Activated T-cell treated with anti-CD3 and anti-CD28 coated beads, Interleukin-2, amount 50 U/mL, for 72 hours (primary cell): Measurements from ENCODE around the gene EPHA4. TPM values are rescaled to one million over a fixed set of nuclear protein-coding genes. Genes with fewer than 3 reads are reported as not detected.

Source experiments
- ATAC-seq, 2 donors: fragments of 150-1000 bp; cut with Tn5 transposase; replicated peaks in 1 of 2; 2 replicates each; pipeline ENCODE4 v1.10.0; 2021; ENCODE audit warnings: moderate library complexity in 2 of 2, mild to moderate bottlenecking in 1 of 2
- DNase-seq, 2 donors: peaks; one replicate each; pipeline ENCODE4 v3.0.0; 2021 to 2022; ENCODE audit warnings: mixed read lengths in 1 of 2
- H3K27ac Mint-ChIP-seq: one replicate; pipeline ENCODE4 v1.8.0; 2022; ENCODE audit warnings: mild to moderate bottlenecking, moderate library complexity, mixed read lengths
- H3K27me3 Mint-ChIP-seq: one replicate; pipeline ENCODE4 v1.8.0; 2022; ENCODE audit warnings: low read depth, mixed read lengths
- H3K36me3 Mint-ChIP-seq, 2 donors: one replicate each; pipeline ENCODE4 v1.8.0; 2022; ENCODE audit warnings: mixed read lengths in 2 of 2, mild to moderate bottlenecking in 1 of 2; ENCODE audit not compliant: insufficient read depth in 2 of 2
- H3K4me1 Mint-ChIP-seq: one replicate; pipeline ENCODE4 v1.8.0; 2022; ENCODE audit warnings: low read depth, mixed read lengths
- H3K4me3 Mint-ChIP-seq, 2 donors: one replicate each; pipeline ENCODE4 v1.8.0; 2022; ENCODE audit warnings: mild to moderate bottlenecking in 2 of 2, mixed read lengths in 2 of 2, moderate library complexity in 2 of 2
- H3K9me3 Mint-ChIP-seq, 2 donors: one replicate each; pipeline ENCODE4 v1.8.0; 2022; ENCODE audit warnings: mixed read lengths in 2 of 2
- total RNA-seq, 2 donors: library from RNA; stranded (reverse); gene quantifications; one replicate each; pipeline ENCODE4 v1.2.3, GENCODE V29; 2022

EPHA4 gene
- total RNA-seq, 2 donors from 2014 or later: 3.4 to 6.6 TPM

- no peak overlapping the region for H3K27ac Mint-ChIP-seq
- no peak overlapping the region for H3K4me3 Mint-ChIP-seq
- H3K36me3 Mint-ChIP-seq: no peaks in the 10 kb centered on the region
- H3K27me3 Mint-ChIP-seq: no peaks in the 10 kb centered on the region
- no peaks in the 10 kb centered on the region for H3K4me1 Mint-ChIP-seq
- no peaks in the 10 kb centered on the region for H3K9me3 Mint-ChIP-seq
- DNase-seq: no peak
- no peak for ATAC-seq
These were observed 145.2 kb downstream of the EPHA4 start for GRCh38 chr2:221426929-221427328.

- Mint-ChIP-seq H3K27ac (no peak overlapping the region), H3K9me3 (no peaks in the 10 kb centered on the region), H3K36me3 (no peaks in the 10 kb centered on the region)
These were observed 146.2 kb downstream of the EPHA4 start for GRCh38 chr2:221425891-221426290.

GRCh38 chr2:221425353-221425752, 146.8 kb downstream of the EPHA4 start:
- Mint-ChIP-seq H3K4me3 (no peak overlapping the region), H3K27me3 (no peaks in the 10 kb centered on the region), H3K4me1 (peaks cover 7% of the 10 kb centered on the region), H3K9me3 (no peaks in the 10 kb centered on the region), H3K36me3 (no peaks in the 10 kb centered on the region), H3K27ac (no peak overlapping the region)
- no peak for DNase-seq
- ATAC-seq: no peak

More at GRCh38 chr2:221425891-221426290, 146.2 kb downstream of the EPHA4 start:
- no peak overlapping the region for H3K4me3 Mint-ChIP-seq
- H3K27me3 Mint-ChIP-seq: no peaks in the 10 kb centered on the region
- ATAC-seq: no peak
- peaks cover 2% of the 10 kb centered on the region for H3K4me1 Mint-ChIP-seq
- no peak for DNase-seq

GRCh38 chr2:221423210-221423804, 148.8 kb downstream of the EPHA4 start:
- no peaks in the 10 kb centered on the region for H3K9me3 Mint-ChIP-seq
- no peak overlapping the region for H3K4me3 Mint-ChIP-seq
- H3K4me1 Mint-ChIP-seq: peaks cover 16% of the 10 kb centered on the region
- H3K27ac Mint-ChIP-seq: no peak overlapping the region
- no peaks in the 10 kb centered on the region for H3K27me3 Mint-ChIP-seq
- ATAC-seq (no peak), DNase-seq (no peak)
- H3K36me3 Mint-ChIP-seq: no peaks in the 10 kb centered on the region

GRCh38 chr2:221422516-221423209, 149.4 kb downstream of the EPHA4 start:
- H3K4me1 Mint-ChIP-seq: peaks cover 16% of the 10 kb centered on the region
- ATAC-seq: no peak
- H3K9me3 Mint-ChIP-seq: no peaks in the 10 kb centered on the region
- DNase-seq: no peak
- H3K27ac Mint-ChIP-seq: no peak overlapping the region
- no peaks in the 10 kb centered on the region for H3K27me3 Mint-ChIP-seq
- H3K4me3 Mint-ChIP-seq: no peak overlapping the region
- no peaks in the 10 kb centered on the region for H3K36me3 Mint-ChIP-seq

- Mint-ChIP-seq H3K27ac (peak overlapping the region; percentile 92), H3K36me3 (no peaks in the 10 kb centered on the region), H3K27me3 (no peaks in the 10 kb centered on the region), H3K9me3 (no peaks in the 10 kb centered on the region), H3K4me1 (peaks cover 16% of the 10 kb centered on the region), H3K4me3 (peak overlapping the region; percentile 45 to 79)
- DNase-seq (no peak), ATAC-seq (no peak)
These were observed 151.9 kb downstream of the EPHA4 start for GRCh38 chr2:221420245-221420644.

GRCh38 chr2:221415789-221416188, 156.3 kb downstream of the EPHA4 start:
- H3K9me3 Mint-ChIP-seq: no peaks in the 10 kb centered on the region
- ATAC-seq (no peak), DNase-seq (no peak)
- H3K27me3 Mint-ChIP-seq: no peaks in the 10 kb centered on the region
- H3K36me3 Mint-ChIP-seq: no peaks in the 10 kb centered on the region
- H3K27ac Mint-ChIP-seq: no peak overlapping the region
- H3K4me1 Mint-ChIP-seq: peaks cover 13% of the 10 kb centered on the region
- no peak overlapping the region for H3K4me3 Mint-ChIP-seq

- no peak for DNase-seq
- peaks cover 0 to 2% of the 10 kb centered on the region in 2 donors for H3K9me3 Mint-ChIP-seq
- no peak overlapping the region for H3K4me3 Mint-ChIP-seq
- H3K4me1 Mint-ChIP-seq: no peaks in the 10 kb centered on the region
- peaks cover 12% of the 10 kb centered on the region for H3K27me3 Mint-ChIP-seq
- H3K36me3 Mint-ChIP-seq: peaks cover 0 to 1% of the 10 kb centered on the region in 2 donors
- no peak overlapping the region for H3K27ac Mint-ChIP-seq
- no peak for ATAC-seq
These were observed 159.1 kb downstream of the EPHA4 start for GRCh38 chr2:221412978-221413377.

- H3K9me3 Mint-ChIP-seq: peaks cover 5 to 9% of the 10 kb centered on the region in 2 donors
- H3K27me3 Mint-ChIP-seq: peaks cover 12% of the 10 kb centered on the region
- no peaks in the 10 kb centered on the region for H3K4me1 Mint-ChIP-seq
- DNase-seq: no peak
- peaks cover 0 to 11% of the 10 kb centered on the region in 2 donors for H3K36me3 Mint-ChIP-seq
- no peak overlapping the region for H3K4me3 Mint-ChIP-seq
- ATAC-seq: no peak
- H3K27ac Mint-ChIP-seq: no peak overlapping the region
These were observed 161.6 kb downstream of the EPHA4 start for GRCh38 chr2:221410487-221410886.

GRCh38 chr2:221407765-221408164, 164.3 kb downstream of the EPHA4 start:
- no peak for ATAC-seq
- Mint-ChIP-seq H3K4me1 (no peaks in the 10 kb centered on the region), H3K36me3 (peaks cover 1 to 11% of the 10 kb centered on the region in 2 donors), H3K4me3 (no peak overlapping the region), H3K27ac (no peak overlapping the region), H3K27me3 (peaks cover 19% of the 10 kb centered on the region), H3K9me3 (peaks cover 5 to 11% of the 10 kb centered on the region in 2 donors)
- no peak for DNase-seq

- Mint-ChIP-seq H3K4me1 (no peaks in the 10 kb centered on the region), H3K27ac (no peak overlapping the region), H3K9me3 (peaks cover 5 to 9% of the 10 kb centered on the region in 2 donors), H3K36me3 (peaks cover 1 to 11% of the 10 kb centered on the region in 2 donors), H3K27me3 (peaks cover 19% of the 10 kb centered on the region), H3K4me3 (no peak overlapping the region)
- ATAC-seq (no peak), DNase-seq (no peak)
These were observed 166.6 kb downstream of the EPHA4 start for GRCh38 chr2:221405521-221405920.

- peaks cover 1 to 12% of the 10 kb centered on the region in 2 donors for H3K36me3 Mint-ChIP-seq
- H3K27ac Mint-ChIP-seq: no peak overlapping the region
- no peak overlapping the region for H3K4me3 Mint-ChIP-seq
- DNase-seq (no peak), ATAC-seq (no peak)
- no peaks in the 10 kb centered on the region for H3K4me1 Mint-ChIP-seq
- peaks cover 7% of the 10 kb centered on the region for H3K27me3 Mint-ChIP-seq
- peaks cover 7 to 9% of the 10 kb centered on the region in 2 donors for H3K9me3 Mint-ChIP-seq
These were observed 170.0 kb downstream of the EPHA4 start for GRCh38 chr2:221402072-221402471.

- H3K9me3 Mint-ChIP-seq: peaks cover 2% of the 10 kb centered on the region in 2 donors
- H3K4me3 Mint-ChIP-seq: no peak overlapping the region
- no peak overlapping the region for H3K27ac Mint-ChIP-seq
- no peak for ATAC-seq
- H3K27me3 Mint-ChIP-seq: peaks cover 7% of the 10 kb centered on the region
- H3K4me1 Mint-ChIP-seq: no peaks in the 10 kb centered on the region
- H3K36me3 Mint-ChIP-seq: peaks cover 1 to 2% of the 10 kb centered on the region in 2 donors
- no peak for DNase-seq
These were observed 171.7 kb downstream of the EPHA4 start for GRCh38 chr2:221400411-221400810.
